GM18520 (cell line): ENCODE data around the gene LEMD1.
"Not testable (repeated sequence)": the region's sequence is repeated elsewhere in the genome, so short reads cannot be mapped to it uniquely, and the experiment has no call there.

Source experiments
- ATAC-seq: cut with Tn5 transposase; IDR thresholded peaks from one replicate; pipeline ENCODE4 v1.9.1; 2021; ENCODE audit not compliant: unreplicated experiment

Gene LEMD1

GRCh38 chr1:205447457-205448341 is 25.8 kb upstream of the LEMD1 start:
- ATAC-seq: no peak

DNA sequence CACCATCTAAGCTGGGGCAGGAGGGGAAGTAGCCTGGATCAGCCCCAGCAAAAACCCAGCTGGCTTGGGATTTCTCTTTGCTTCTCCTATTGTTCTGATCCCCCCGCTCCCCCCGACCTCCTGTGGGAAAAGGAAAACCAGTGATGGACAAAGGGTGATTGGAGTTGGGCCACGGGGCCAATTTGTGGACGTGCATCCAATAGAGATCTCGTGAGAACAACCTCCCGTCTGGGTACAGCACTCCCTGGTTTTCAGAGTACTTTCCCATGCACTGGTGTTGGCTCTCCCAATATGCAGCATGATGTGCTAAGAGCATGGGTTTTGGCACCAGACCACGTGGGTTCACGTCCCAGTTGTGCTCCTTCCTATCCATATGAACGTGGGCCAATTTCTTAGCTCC is 25.0 kb upstream of the LEMD1 start:
- ATAC-seq: no peak

GRCh38 chr1:205445646-205445935 is 23.7 kb upstream of the LEMD1 start:
- no peak for ATAC-seq

DNA sequence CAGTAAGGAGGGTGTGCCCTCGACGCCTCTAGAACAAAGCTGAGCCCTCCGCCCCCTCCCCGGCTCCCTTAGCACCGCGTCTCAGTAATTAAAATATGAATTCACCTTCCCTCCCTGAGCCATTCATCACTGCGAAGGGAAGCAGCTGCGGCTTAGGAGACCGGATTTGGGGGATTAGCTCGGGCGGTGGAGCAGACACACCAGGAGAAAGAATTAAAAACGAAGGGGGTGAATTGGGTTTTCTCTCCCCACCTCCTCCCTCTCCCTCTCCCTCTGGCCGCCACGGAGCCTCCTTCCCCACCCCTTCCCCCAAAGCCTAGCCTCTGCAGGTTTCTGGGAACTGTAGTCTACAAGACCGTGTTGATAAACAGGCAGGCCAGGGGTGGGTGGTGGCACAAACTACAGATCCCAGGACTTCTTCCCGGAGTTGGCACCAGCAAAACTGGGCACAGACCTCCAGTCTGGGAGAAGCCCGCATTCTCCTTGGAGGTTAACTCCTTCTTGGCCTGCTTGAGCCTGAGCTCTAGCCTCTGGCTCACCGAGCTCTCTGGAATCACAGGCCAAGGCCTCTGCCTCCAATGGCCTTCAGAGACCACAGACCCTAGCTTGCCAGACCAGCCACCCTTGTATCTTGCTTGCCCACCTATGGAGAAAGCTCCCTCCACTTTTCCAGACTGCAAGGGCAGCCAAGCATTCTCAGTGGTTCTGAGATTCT is 23.2 kb upstream of the LEMD1 start:
- no peak for ATAC-seq

DNA sequence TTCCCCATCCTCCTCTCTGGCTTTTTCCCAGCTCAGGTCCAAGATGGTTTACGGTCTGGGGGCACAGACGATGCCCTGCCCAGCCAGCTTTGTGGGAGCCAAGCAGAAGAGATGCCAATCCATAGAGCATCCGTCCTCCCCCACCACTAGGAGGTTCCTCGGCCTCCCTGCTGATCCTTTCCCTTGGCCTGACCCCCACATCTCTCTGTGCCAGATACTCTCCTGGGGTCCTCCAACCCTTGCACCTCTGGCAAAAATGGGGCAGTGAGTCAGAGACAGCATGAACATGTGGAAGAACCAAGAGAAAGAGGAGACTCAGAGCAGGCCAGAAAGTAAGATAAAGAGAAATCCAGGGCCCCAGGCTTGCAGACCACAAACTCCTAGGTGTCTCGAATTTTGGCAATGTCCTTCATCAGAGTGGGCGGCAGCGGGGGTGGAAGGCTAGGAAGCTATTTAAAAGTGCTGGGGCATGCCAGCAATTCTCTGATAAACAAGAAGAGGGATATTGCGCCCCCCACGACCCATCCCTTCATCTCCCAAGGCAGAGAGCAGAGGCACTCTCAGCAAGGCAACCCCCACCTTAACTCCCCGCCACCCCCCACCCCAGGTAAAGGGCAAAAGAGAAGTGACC is 22.6 kb upstream of the LEMD1 start:
- no peak for ATAC-seq

- ATAC-seq: no peak
These were observed 21.9 kb upstream of the LEMD1 start for GRCh38 chr1:205443585-205444299.

GRCh38 chr1:205442051-205442725 is 20.3 kb upstream of the LEMD1 start:
- no peak for ATAC-seq

DNA sequence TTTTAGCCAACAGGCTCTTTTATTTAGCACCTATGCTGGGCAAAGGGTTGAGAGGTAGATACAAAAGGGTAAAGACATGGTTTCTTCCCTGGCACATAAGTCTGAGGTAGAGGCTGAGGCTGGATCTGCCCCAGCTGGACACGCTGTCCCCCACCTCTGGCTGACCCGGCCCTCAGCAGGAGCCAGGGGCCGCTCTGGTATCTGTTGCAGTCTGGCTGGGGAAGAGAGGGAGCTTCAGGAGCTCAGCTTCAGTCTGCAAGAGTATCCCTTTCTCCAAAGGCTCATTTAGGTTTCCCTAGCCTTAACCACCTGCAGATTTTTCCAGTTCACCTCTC is 19.8 kb upstream of the LEMD1 start:
- no peak for ATAC-seq

DNA sequence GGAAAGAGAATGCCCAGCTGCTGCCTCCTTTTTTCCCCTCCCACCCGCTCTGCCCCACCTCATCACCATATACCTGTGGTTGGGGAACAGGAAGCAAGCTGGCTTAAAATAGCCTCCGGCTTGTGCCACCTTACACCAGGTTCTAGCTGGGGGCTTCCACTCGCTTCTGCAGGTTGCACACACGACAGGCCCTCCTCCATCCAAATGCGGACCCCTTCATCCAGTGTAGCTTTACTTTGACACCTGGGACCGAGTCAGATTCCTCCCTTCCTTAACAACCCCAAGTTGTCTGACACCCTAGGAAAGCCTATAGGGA is 19.4 kb upstream of the LEMD1 start:
- ATAC-seq: no peak

DNA sequence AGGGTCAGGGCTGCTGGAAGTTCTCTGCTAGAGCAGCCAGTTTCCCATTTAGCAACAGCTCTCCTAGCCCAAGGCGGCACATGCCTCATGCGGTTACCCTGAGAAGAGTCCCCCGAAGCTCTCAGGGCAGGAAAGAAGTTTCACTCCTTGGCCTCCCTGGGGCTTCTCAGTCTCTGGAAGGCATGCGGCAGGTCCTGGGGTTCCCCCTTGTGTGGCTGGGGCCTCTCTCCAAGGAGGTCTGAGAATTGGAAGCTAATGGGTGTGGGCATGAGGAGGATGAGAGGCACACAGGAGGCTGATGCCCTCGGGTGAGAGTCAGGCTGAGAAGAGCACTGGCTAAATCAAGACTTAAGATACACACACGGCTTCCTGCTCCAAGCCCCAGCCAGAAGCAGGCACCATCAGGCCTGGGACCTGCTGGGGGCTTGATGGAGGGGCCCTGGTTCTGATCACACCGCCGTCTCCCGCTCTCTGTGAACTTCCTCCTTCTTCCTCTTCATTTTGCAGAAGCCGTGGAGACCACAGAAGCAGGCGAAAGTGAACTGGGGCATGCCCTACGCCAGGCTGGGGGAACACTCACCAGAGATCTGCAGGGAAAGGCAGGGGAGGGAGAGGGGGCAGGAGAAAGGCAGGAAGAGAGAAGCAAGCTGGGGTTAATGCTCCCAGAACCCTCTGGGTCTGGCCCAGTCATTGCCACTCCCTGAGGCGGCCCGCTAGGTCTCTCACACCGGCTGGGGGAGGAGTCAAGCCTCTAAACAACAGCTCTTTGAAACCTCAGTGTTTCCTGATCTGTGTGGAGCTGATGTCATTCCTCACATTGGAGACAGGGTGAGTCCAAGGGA is 18.8 kb upstream of the LEMD1 start:
- no peak for ATAC-seq

- no peak for ATAC-seq
These were observed 18.2 kb upstream of the LEMD1 start for GRCh38 chr1:205440121-205440475.

DNA sequence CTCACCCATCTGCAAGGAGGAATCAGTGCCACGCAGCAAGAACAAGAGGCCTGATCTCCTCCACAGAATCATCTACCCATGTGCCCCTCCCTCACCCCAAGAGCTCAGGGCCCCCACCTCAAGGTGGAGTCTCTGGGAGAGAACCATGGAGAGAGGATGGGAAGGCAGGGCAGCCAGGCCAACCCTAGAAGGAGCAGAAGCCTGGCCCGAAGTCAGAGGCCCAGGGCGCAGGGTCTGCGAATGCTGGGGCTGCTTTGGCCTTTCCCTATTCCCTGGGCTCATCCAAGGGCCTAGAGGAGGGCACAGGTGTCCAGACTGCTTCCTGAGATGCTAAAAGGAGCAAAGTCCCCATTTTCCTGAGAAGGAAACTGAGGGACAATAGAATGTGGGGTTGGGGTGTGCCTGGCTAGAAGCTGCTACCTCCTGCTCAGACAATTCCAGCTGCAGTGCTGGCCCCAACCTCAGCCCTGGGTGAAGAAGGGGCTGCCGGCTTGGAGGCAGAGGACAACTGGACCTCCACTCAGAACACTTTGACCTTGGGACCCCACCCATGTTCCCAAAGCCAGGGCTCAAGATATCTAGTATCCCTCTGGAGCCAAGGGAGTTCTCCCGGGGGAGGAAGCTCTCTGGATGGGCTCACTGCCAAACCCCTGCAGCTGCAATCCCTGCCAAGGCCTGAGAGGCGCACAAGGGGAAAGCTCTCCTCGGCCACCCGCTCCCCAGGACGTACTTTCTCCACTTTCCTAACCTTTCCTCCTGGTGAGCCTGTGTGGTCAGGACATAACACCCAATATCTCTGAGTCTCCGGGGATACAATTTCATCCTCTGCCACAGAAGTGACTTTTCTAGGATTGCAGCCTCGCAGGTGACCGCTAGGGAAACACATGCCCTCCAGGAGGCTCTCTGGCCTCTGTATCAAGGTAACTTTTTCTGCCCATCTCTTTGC is 16.6 kb upstream of the LEMD1 start:
- ATAC-seq: no peak

DNA sequence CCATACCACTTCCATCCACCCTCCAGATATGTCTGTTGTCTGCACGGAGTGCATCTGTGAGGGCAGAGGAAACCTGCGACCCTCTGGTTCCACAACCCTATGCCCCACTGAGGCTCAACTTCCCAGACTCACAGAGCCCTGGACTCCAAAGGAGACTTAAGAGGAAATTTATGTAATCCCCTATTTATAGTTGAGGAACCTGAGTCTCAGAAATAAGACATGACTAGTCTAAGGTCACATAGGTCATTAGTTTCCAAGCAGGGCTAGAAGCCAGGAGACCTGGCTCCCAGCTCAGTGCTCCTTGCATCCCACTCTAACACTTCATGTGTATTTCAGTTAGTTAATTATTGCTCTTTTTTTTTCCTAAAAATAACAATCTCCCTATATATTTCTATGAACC is 15.7 kb upstream of the LEMD1 start:
- no peak for ATAC-seq

DNA sequence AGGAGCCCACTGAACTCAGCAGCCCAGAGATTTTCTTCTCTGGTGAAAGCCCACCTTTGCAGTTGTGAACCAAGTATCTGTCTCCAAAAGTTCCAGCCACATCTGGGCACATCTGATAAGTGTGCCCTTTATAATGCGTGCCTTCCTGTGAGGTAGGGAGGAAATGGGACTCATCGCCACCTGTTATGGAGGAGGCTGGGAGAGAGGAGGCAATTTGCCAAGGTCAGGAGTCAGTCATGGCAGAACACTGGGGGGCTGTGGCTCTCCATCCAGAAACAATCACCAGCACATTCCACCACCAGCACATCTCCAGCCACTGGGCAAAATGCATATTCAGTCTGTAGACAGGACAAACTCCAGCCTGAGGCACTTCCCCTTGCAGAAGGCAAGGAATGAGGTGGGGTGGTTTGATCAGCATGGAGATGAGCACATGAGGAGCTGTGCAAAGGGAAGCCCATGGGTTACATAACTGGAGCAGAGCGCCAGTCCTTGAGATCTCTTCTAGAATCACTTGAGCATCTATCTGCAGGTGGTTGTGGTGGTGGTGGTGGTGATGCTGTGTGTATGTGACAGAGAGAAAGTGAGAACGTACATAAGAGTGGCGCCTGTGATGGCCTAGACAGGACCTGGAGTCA is 15.0 kb upstream of the LEMD1 start:
- ATAC-seq: no peak

- no peak for ATAC-seq
These were observed 14.0 kb upstream of the LEMD1 start for GRCh38 chr1:205435578-205436573.

- no peak for ATAC-seq
These were observed 12.9 kb upstream of the LEMD1 start for GRCh38 chr1:205434738-205435137.

- ATAC-seq: not testable (repeated sequence)
These were observed 10.8 kb upstream of the LEMD1 start for GRCh38 chr1:205432692-205433091.

- no peak for ATAC-seq
These were observed 10.3 kb upstream of the LEMD1 start for GRCh38 chr1:205432116-205432515.
